K562 (cell line): ENCODE results near the gene SVOP.

Source experiments
- CHD1 ChIP-seq: fragments of 200-600 bp; sonication (generic); IDR thresholded peaks from one replicate; pipeline ENCODE4 v1.6.1; 2012; ENCODE audit warnings: mild to moderate bottlenecking, moderate library complexity, low read length, inconsistent platforms
- CLOCK ChIP-seq: fragments of 250-450 bp; sonication (Bioruptor Pico); IDR thresholded peaks from 2 replicates; pipeline ENCODE4 v1.4.0; 2020; ENCODE audit warnings: mild to moderate bottlenecking, moderate library complexity, borderline replicate concordance
- DPF2 ChIP-seq: fragments of 450-650 bp; IDR thresholded peaks from 2 replicates; pipeline ENCODE4 v1.6.1; 2016
- EZH2 ChIP-seq: IDR thresholded peaks from 2 replicates; pipeline ENCODE4 v1.6.1; 2012; ENCODE audit warnings: low read depth, mild to moderate bottlenecking, inconsistent platforms, low read length, borderline replicate concordance
- JUN ChIP-seq, 2 experiments: sonication (generic) in 1 of 2; formaldehyde crosslinking in 1 of 2; IDR thresholded peaks; 2 replicates each; pipeline versions ENCODE4 v1.6.1 to v1.8.0; 2012 to 2022; ENCODE audit warnings: borderline replicate concordance in 2 of 2, mild to moderate bottlenecking in 2 of 2, improper control_type of control experiment in 1 of 2, low read depth in 1 of 2, low read length in 1 of 2, missing genetic modification reagents in 1 of 2
- POLR2AphosphoS5 ChIP-seq: IDR thresholded peaks from 2 replicates; pipeline ENCODE4 v1.6.1; 2011; ENCODE audit warnings: mild to moderate bottlenecking, low read depth, low read length, moderate library complexity; ENCODE audit not compliant: control insufficient read depth, insufficient read depth
- REST ChIP-seq, 2 experiments: fragments of 450-650 bp; formaldehyde crosslinking in 1 of 2; IDR thresholded peaks; 2 replicates each; pipeline versions ENCODE4 v1.4.0 to v1.6.1; 2014 to 2020; ENCODE audit warnings: mild to moderate bottlenecking in 2 of 2, borderline replicate concordance in 1 of 2, low read depth in 1 of 2
- RHOXF2B ChIP-seq: fragments of 250-450 bp; sonication (Bioruptor Pico); conservative IDR thresholded peaks from 2 replicates; pipeline ENCODE4 v1.5.1; 2021
- SAP30 ChIP-seq: fragments of 200-600 bp; sonication (generic); IDR thresholded peaks from 2 replicates; pipeline ENCODE4 v1.6.1; 2012; ENCODE audit warnings: borderline replicate concordance, low read depth, mild to moderate bottlenecking, moderate library complexity, low read length, control low read depth, inconsistent platforms; ENCODE audit not compliant: insufficient read depth, poor library complexity, severe bottlenecking
- ZBTB2 ChIP-seq: fragments of 450-650 bp; IDR thresholded peaks from 2 replicates; pipeline ENCODE4 v1.6.1; 2016; ENCODE audit warnings: antibody characterized with exemption
- ZBTB8A ChIP-seq: fragments of 450-650 bp; IDR thresholded peaks from 2 replicates; pipeline ENCODE4 v1.6.1; 2018; ENCODE audit warnings: mild to moderate bottlenecking, moderate library complexity; ENCODE audit not compliant: partially characterized antibody
- ZZZ3 ChIP-seq: fragments of 450-650 bp; IDR thresholded peaks from 2 replicates; pipeline ENCODE4 v1.6.1; 2016; ENCODE audit warnings: antibody characterized with exemption, mild to moderate bottlenecking, moderate library complexity
- TF ChIP-seq, protein P1 (sequence below), 3 experiments: IDR thresholded peaks in 2 of 3; conservative IDR thresholded peaks in 1 of 3; 2 replicates each; pipeline ENCODE4 v1.5.1; 2011 to 2012; ENCODE audit warnings: low read length in 3 of 3, mild to moderate bottlenecking in 3 of 3, control low read depth in 2 of 3, improper control_type of control experiment in 1 of 3, inconsistent platforms in 1 of 3, low read depth in 1 of 3, mixed read lengths in 1 of 3, moderate library complexity in 1 of 3; ENCODE audit not compliant: insufficient read depth in 2 of 3

GRCh38 chr12:108982621-108983219 is 38.1 kb downstream of the SVOP start:
- TF ChIP-seq, protein P1, sequence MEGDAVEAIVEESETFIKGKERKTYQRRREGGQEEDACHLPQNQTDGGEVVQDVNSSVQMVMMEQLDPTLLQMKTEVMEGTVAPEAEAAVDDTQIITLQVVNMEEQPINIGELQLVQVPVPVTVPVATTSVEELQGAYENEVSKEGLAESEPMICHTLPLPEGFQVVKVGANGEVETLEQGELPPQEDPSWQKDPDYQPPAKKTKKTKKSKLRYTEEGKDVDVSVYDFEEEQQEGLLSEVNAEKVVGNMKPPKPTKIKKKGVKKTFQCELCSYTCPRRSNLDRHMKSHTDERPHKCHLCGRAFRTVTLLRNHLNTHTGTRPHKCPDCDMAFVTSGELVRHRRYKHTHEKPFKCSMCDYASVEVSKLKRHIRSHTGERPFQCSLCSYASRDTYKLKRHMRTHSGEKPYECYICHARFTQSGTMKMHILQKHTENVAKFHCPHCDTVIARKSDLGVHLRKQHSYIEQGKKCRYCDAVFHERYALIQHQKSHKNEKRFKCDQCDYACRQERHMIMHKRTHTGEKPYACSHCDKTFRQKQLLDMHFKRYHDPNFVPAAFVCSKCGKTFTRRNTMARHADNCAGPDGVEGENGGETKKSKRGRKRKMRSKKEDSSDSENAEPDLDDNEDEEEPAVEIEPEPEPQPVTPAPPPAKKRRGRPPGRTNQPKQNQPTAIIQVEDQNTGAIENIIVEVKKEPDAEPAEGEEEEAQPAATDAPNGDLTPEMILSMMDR (IDR thresholded peaks at IDR 0.05 in 2 of 3, conservative IDR thresholded peaks at IDR 0.05 in 1 of 3; ENCODE audit: insufficient read depth in 2 of 3, low read depth in 1 of 3, low read length in 3 of 3), result no peak
- TF ChIP-seq DPF2 (no peak), ZBTB8A (no peak), CHD1 (no peak), ZZZ3 (no peak), SAP30 (no peak), REST (IDR thresholded peaks at IDR 0.05; ENCODE audit: borderline replicate concordance) (no peak), REST (CRISPR knock-in tag; IDR thresholded peaks at IDR 0.05; ENCODE audit: low read depth) (no peak), POLR2AphosphoS5 (no peak), CLOCK (no peak), ZBTB2 (peak; percentile 45), EZH2 (no peak), JUN (IDR thresholded peaks at IDR 0.05; ENCODE audit: borderline replicate concordance, low read depth, low read length) (no peak), JUN (CRISPR knock-in tag; IDR thresholded peaks at IDR 0.05; ENCODE audit: borderline replicate concordance) (no peak), RHOXF2B (CRISPR knock-in tag) (no peak)
